Stomach (tissue), 9 donors: ENCODE data around the gene PLCD1. TPM values are rescaled to one million over a fixed set of nuclear protein-coding genes. Genes with fewer than 3 reads are reported as not detected.

Experiments used
- DNase-seq, 2 donors: peaks; one replicate each; pipeline versions ENCODE4 v3.0.0 to v3.0.0-alpha.2; 2013 to 2019
- H3K27ac ChIP-seq, 5 donors: fragments of 200-600 bp in 4 of 5; sonication (generic) in 4 of 5; one replicate each; pipeline ENCODE4 v1.5.1; 2013 to 2019; ENCODE audit warnings: mild to moderate bottlenecking in 1 of 5, moderate library complexity in 1 of 5
- H3K27me3 ChIP-seq, 3 donors: fragments of 200-600 bp; sonication (generic); one replicate each; pipeline ENCODE4 v1.5.1; 2017 to 2019; ENCODE audit warnings: mixed run types in 1 of 3
- H3K36me3 ChIP-seq, 4 donors: fragments of 200-600 bp; sonication (generic); 1 replicate in 3 of 4; 2 replicates in 1 of 4; pipeline ENCODE4 v1.5.1; 2016 to 2019
- H3K4me1 ChIP-seq, 4 donors: fragments of 200-600 bp; sonication (generic); one replicate each; pipeline ENCODE4 v1.5.1; 2016 to 2019
- H3K4me3 ChIP-seq, 4 donors: fragments of 200-600 bp; sonication (generic) in 3 of 4; one replicate each; pipeline ENCODE4 v1.5.1; 2016 to 2019; ENCODE audit warnings: mild to moderate bottlenecking in 1 of 4
- H3K9me3 ChIP-seq, 4 donors: fragments of 200-600 bp; sonication (generic); one replicate each; pipeline ENCODE4 v1.5.1; 2016 to 2019
- CTCF ChIP-seq, 7 experiments: fragments of 450-650 bp in 4 of 7; fragments of 200-600 bp in 3 of 7; sonication (generic) in 3 of 7; IDR thresholded peaks; one replicate each; pipeline ENCODE4 v1.5.1; 2016 to 2019; ENCODE audit warnings: antibody characterized with exemption in 7 of 7, control low read depth in 2 of 7, mild to moderate bottlenecking in 1 of 7
- EP300 ChIP-seq: sonication (generic); formaldehyde crosslinking; IDR thresholded peaks from one replicate; pipeline ENCODE4 v1.6.1; 2017; ENCODE audit warnings: antibody characterized with exemption
- POLR2A ChIP-seq, 4 donors: fragments of 450-650 bp; IDR thresholded peaks; one replicate each; pipeline ENCODE4 v1.6.1; 2016; ENCODE audit warnings: antibody characterized with exemption in 4 of 4, control low read depth in 2 of 4, mild to moderate bottlenecking in 1 of 4, moderate library complexity in 1 of 4
- POLR2AphosphoS5 ChIP-seq, 3 donors: sonication (generic); formaldehyde crosslinking; IDR thresholded peaks; one replicate each; pipeline ENCODE4 v1.6.1; 2016; ENCODE audit warnings: antibody characterized with exemption in 3 of 3
- WGBS, 5 donors: extraction: QIAGEN DNeasy Blood & Tissue Kit in 3 of 5; methylation state at CpG; one replicate each; pipeline versions ENCODE4 v1.1.5 to v1.1.7; 2013 to 2018; 5-methylcytosine and 5-hydroxymethylcytosine counted together
- intact Hi-C: fragments of 100-400 bp; cut with DNase I; formaldehyde crosslinking; loops from one replicate; pipeline ENCODE4 v1.15.1; 2023; ENCODE audit warnings: low total_unique reads
- polyA plus RNA-seq, 3 donors: library from polyadenylated mRNA; stranded (reverse); fragments of 200-250 nt; gene quantifications; one replicate each; pipeline ENCODE4 v1.2.3, GENCODE V29; 2013
- total RNA-seq, 5 donors: library from RNA; depleted of rRNA; stranded (reverse); fragments of >200 nt; gene quantifications; one replicate each; pipeline versions ENCODE4 v1.1.0 to v1.2.3, GENCODE V29; 2014 to 2016
- donor health status: healthy with polysubstance abuse.
- donor health status: Bipolar disorder and iron deficiency.
- donor health status: healthy.

The PLCD1 gene
- total and polyA plus RNA-seq, 8 donors: 8.2 to 73.9 (median 13.7) TPM

- DNase-seq: no peak
- Histone ChIP-seq H3K36me3 (peaks cover 21 to 67% (median 58%) of the 10 kb centered on the region in 4 donors), H3K27ac (no peak overlapping the region), H3K4me3 (no peak overlapping the region), H3K9me3 (no peaks in the 10 kb centered on the region), H3K4me1 (peaks cover 6 to 14% (median 10%) of the 10 kb centered on the region in 4 donors), H3K27me3 (no peaks in the 10 kb centered on the region)
- no peak for TF ChIP-seq POLR2AphosphoS5 (IDR thresholded peaks at IDR 0.05)
- no peak for TF ChIP-seq POLR2A (IDR thresholded peaks at IDR 0.05)
- TF ChIP-seq EP300: no peak
- TF ChIP-seq CTCF (IDR thresholded peaks at IDR 0.05): no peak
- WGBS, 5 donors: 84 to 90% (median 87%) methylated on average over 13 to 14 of the region's 14 CpGs
- intact Hi-C loops: no loop called here
Observed at GRCh38 chr3:37980462-37981347, 48.7 kb downstream of the PLCD1 start.

GRCh38 chr3:37979541-37980461 is 49.6 kb downstream of the PLCD1 start:
- peaks cover 0 to 7% (median 2%) of the 10 kb centered on the region in 4 donors for H3K4me1 ChIP-seq
- H3K4me3 ChIP-seq: no peak overlapping the region
- no peaks in the 10 kb centered on the region for H3K9me3 ChIP-seq
- DNase-seq: no peak
- peaks cover 19 to 74% (median 63%) of the 10 kb centered on the region in 4 donors for H3K36me3 ChIP-seq
- no peaks in the 10 kb centered on the region for H3K27me3 ChIP-seq
- TF ChIP-seq POLR2A (IDR thresholded peaks at IDR 0.05) (no peak), POLR2AphosphoS5 (IDR thresholded peaks at IDR 0.05) (no peak), EP300 (no peak), CTCF (IDR thresholded peaks at IDR 0.05) (no peak)
- H3K27ac ChIP-seq: peak overlapping the region in 1 of 5 donors; percentile 21
- intact Hi-C loops: no loop called here
- 83 to 94% (median 90%) methylated on average over 8 of the region's 8 CpGs for WGBS, 5 donors

- Histone ChIP-seq H3K36me3 (peaks cover 5 to 60% (median 45%) of the 10 kb centered on the region in 4 donors), H3K27me3 (no peaks in the 10 kb centered on the region), H3K4me3 (no peak overlapping the region), H3K9me3 (no peaks in the 10 kb centered on the region), H3K27ac (peak overlapping the region in 1 of 5 donors; percentile 6), H3K4me1 (peaks cover 21 to 37% (median 24%) of the 10 kb centered on the region in 4 donors)
- DNase-seq: peak; percentile 77 to 89
- intact Hi-C loops: no loop called here
- TF ChIP-seq POLR2A (IDR thresholded peaks at IDR 0.05) (no peak), POLR2AphosphoS5 (IDR thresholded peaks at IDR 0.05) (peak in 1 of 3 donors; percentile 55), EP300 (no peak), CTCF (IDR thresholded peaks at IDR 0.05) (peak in 5 of 7 experiments; percentile 28 to 84 (median 73))
- 59 to 70% (median 64%) methylated on average over 6 to 9 of the region's 9 CpGs for WGBS, 5 donors
Observed at GRCh38 chr3:37974121-37975083, 55.0 kb downstream of the PLCD1 start.
